ENCODE measurements around the gene CUL2.

The CUL2 gene

DNA sequence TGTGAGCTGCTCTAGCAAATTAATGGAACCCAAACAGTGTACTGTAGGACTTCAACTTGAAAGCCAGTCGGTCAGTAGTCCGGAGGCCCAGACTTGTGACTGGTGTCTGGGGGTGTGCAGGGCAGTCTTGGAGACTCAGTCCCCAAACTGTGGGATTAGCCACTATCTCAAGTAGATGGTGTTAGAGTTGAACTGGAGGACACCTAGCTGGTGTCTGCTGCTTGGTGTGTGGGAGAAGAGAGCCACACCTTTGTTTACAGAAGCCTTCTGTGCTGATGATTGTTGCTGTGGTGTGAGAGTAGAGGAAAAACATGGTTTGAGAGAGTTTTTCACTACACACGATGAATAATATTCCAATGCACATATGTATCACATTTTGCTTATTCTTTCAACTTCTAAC, 47.4 kb downstream of the CUL2 start:
- H3K79me2 ChIP-seq (ENCODE audit: insufficient read depth, low read length) = no peaks in the 10 kb centered on the region
- H3K27ac ChIP-seq (ENCODE audit: low read length) = no peak overlapping the region
- no peaks in the 10 kb centered on the region for H3K9me3 ChIP-seq (ENCODE audit: insufficient read depth, low read length, severe bottlenecking)
- no peak overlapping the region for H3K4me3 ChIP-seq (ENCODE audit: low read depth in 1 of 2, low read length in 2 of 2)
- no peak for TF ChIP-seq EZH2 (IDR thresholded peaks at IDR 0.05; ENCODE audit: borderline replicate concordance, low read depth, low read length, severe bottlenecking)
- TF ChIP-seq, protein P1, sequence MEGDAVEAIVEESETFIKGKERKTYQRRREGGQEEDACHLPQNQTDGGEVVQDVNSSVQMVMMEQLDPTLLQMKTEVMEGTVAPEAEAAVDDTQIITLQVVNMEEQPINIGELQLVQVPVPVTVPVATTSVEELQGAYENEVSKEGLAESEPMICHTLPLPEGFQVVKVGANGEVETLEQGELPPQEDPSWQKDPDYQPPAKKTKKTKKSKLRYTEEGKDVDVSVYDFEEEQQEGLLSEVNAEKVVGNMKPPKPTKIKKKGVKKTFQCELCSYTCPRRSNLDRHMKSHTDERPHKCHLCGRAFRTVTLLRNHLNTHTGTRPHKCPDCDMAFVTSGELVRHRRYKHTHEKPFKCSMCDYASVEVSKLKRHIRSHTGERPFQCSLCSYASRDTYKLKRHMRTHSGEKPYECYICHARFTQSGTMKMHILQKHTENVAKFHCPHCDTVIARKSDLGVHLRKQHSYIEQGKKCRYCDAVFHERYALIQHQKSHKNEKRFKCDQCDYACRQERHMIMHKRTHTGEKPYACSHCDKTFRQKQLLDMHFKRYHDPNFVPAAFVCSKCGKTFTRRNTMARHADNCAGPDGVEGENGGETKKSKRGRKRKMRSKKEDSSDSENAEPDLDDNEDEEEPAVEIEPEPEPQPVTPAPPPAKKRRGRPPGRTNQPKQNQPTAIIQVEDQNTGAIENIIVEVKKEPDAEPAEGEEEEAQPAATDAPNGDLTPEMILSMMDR (IDR thresholded peaks at IDR 0.05; ENCODE audit: borderline replicate concordance, extremely low read depth, low read length, poor library complexity, severe bottlenecking) = no peak
- no peaks in the 10 kb centered on the region for H3K27me3 ChIP-seq (ENCODE audit: insufficient read depth, low read length, poor library complexity)
- H3K4me2 ChIP-seq (ENCODE audit: insufficient read depth, low read length) = no peak overlapping the region
- ATAC-seq (ENCODE audit: insufficient read depth, low read depth) (no peak), DNase-seq (no peak)
- no peaks in the 10 kb centered on the region for H3K4me1 ChIP-seq (ENCODE audit: insufficient read depth, low read length)
- H3K9ac ChIP-seq (ENCODE audit: low read depth, low read length) = no peak overlapping the region
- H2AFZ ChIP-seq (ENCODE audit: low read depth, low read length) = no peak overlapping the region
- H4K20me1 ChIP-seq (ENCODE audit: insufficient read depth, low read length) = 0 out of 2 replicates have a peak, but pooled peaks cover 2% of the 10 kb centered on the region
- H3K36me3 ChIP-seq (ENCODE audit: insufficient read depth, low read length) = peaks cover 65% of the 10 kb centered on the region

DNA sequence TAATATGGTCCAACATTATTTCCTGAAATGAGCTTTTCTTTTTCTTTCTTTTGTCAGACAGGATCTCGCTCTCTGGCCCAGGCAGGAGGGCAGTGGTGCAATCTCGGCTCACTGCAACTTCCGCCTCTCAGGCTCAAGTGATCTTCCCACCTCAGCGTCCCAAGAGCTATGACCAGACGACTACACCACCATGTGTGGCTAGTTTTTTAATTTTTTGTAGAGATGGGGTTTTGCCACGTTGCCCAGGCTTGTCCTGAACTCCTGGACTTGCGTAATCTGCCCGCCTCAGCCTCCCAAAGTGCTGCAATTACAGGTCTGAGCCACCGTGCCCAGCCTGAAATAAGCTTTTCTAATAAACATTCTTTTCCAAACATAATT, 48.6 kb downstream of the CUL2 start:
- Histone ChIP-seq H3K27ac (ENCODE audit: low read length) (no peak overlapping the region), H3K4me1 (ENCODE audit: insufficient read depth, low read length) (peaks cover 2% of the 10 kb centered on the region; the same call in 1 of the 2 replicates), H3K4me2 (ENCODE audit: insufficient read depth, low read length) (no peak overlapping the region), H2AFZ (ENCODE audit: low read depth, low read length) (no peak overlapping the region), H3K36me3 (ENCODE audit: insufficient read depth, low read length) (peaks cover 73% of the 10 kb centered on the region), H3K79me2 (ENCODE audit: insufficient read depth, low read length) (no peaks in the 10 kb centered on the region), H3K4me3 (ENCODE audit: low read depth in 1 of 2, low read length in 2 of 2) (no peak overlapping the region), H3K27me3 (ENCODE audit: insufficient read depth, low read length, poor library complexity) (no peaks in the 10 kb centered on the region), H3K9ac (ENCODE audit: low read depth, low read length) (no peak overlapping the region), H3K9me3 (ENCODE audit: insufficient read depth, low read length, severe bottlenecking) (no peaks in the 10 kb centered on the region), H4K20me1 (ENCODE audit: insufficient read depth, low read length) (0 out of 2 replicates have a peak, but pooled peaks cover 2% of the 10 kb centered on the region)
- DNase-seq (no peak), ATAC-seq (ENCODE audit: insufficient read depth, low read depth) (no peak)
- TF ChIP-seq EZH2 (IDR thresholded peaks at IDR 0.05; ENCODE audit: borderline replicate concordance, low read depth, low read length, severe bottlenecking) = no peak
- TF ChIP-seq, protein P1 (IDR thresholded peaks at IDR 0.05; ENCODE audit: borderline replicate concordance, extremely low read depth, low read length, poor library complexity, severe bottlenecking) = no peak

DNA sequence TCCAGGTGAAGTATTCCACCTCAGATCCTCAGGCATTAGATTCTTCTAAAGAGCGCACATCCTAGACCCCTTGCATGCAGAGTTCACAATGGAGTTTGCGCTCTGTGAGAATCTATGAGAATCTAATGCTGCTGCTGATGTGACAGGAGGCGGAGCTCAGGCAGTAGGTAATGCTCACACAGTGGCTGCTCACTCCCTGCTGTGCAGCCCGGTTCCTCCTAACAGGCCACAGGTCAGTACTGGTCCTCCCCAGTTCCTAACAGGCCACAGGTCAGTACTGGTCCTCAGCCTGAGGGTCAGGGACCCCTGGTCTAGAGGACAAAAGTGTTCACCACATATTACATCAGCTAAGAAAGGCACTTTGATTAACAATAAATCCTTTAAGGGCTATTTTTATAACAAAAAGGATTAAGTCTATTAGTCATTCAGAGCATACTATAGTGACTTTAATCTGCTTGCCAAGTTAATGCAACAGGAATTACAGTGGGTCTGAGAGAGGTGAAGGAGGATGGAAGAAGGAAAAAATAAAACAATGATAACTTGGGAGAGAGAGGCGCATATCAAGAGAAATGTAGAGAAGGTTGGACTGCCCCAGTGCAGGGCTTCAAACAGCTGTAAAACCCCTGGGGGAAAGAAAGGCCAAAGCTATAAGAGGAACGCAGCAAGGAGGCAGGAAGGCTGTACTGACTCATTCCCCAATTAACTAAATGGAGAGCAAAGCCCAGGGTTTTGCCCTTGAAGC, 49.2 kb downstream of the CUL2 start:
- peaks cover 5% of the 10 kb centered on the region; the same call in 1 of the 2 replicates for H3K4me1 ChIP-seq (ENCODE audit: insufficient read depth, low read length)
- 0 out of 2 replicates have a peak, but pooled peaks cover 2% of the 10 kb centered on the region for H4K20me1 ChIP-seq (ENCODE audit: insufficient read depth, low read length)
- H3K9ac ChIP-seq (ENCODE audit: low read depth, low read length) = no peak overlapping the region
- no peaks in the 10 kb centered on the region for H3K9me3 ChIP-seq (ENCODE audit: insufficient read depth, low read length, severe bottlenecking)
- H3K36me3 ChIP-seq (ENCODE audit: insufficient read depth, low read length) = peaks cover 73% of the 10 kb centered on the region
- TF ChIP-seq, protein P1 (IDR thresholded peaks at IDR 0.05; ENCODE audit: borderline replicate concordance, extremely low read depth, low read length, poor library complexity, severe bottlenecking) = no peak
- TF ChIP-seq EZH2 (IDR thresholded peaks at IDR 0.05; ENCODE audit: borderline replicate concordance, low read depth, low read length, severe bottlenecking) = no peak
- H3K27ac ChIP-seq (ENCODE audit: low read length) = no peak overlapping the region
- no peak overlapping the region for H3K4me3 ChIP-seq (ENCODE audit: low read depth in 1 of 2, low read length in 2 of 2)
- H3K4me2 ChIP-seq (ENCODE audit: insufficient read depth, low read length) = no peak overlapping the region
- DNase-seq (no peak), ATAC-seq (ENCODE audit: insufficient read depth, low read depth) (0 out of 3 replicates have a peak, but pooled peaks have one; percentile 31)
- H2AFZ ChIP-seq (ENCODE audit: low read depth, low read length) = no peak overlapping the region
- H3K79me2 ChIP-seq (ENCODE audit: insufficient read depth, low read length) = no peaks in the 10 kb centered on the region
- H3K27me3 ChIP-seq (ENCODE audit: insufficient read depth, low read length, poor library complexity) = no peaks in the 10 kb centered on the region
